SU-DHL-6 (cell line): ENCODE results near the gene PALLD.

Experiments used
- CTCF ChIP-seq: fragments of 200-600 bp; sonication (generic); IDR thresholded peaks from one replicate; pipeline ENCODE4 v1.5.1; 2017; ENCODE audit warnings: antibody characterized with exemption, mild to moderate bottlenecking, low read length, moderate library complexity; ENCODE audit not compliant: insufficient read depth, poor library complexity, severe bottlenecking
- EZH2phosphoT487 ChIP-seq: fragments of 200-600 bp; sonication (generic), shearing (Covaris generic); conservative IDR thresholded peaks from 2 replicates; pipeline ENCODE4 v1.6.1; 2018; ENCODE audit warnings: mild to moderate bottlenecking, antibody characterized with exemption, low read length, moderate library complexity, mixed read lengths

DNA sequence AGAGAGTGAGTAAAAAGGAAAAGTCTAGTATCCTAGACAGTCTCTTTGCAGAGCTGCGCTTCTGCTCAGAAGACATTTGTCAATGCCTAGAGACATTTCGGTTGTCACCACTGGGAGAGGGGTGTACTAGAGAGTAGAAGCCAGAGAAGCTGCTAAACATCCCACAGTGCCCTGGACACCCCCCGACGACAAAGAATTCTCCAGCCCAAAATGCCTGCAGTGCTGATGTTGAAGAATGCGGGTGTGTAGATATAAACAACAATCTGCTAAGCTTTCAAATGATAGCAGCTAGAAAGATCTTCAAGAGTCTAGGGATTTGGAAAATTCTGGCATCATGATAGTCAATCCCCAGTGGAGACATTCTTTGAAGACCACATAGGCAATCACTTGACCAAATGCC, 90.1 kb downstream of the PALLD start:
- no peak for TF ChIP-seq EZH2phosphoT487
- no peak for TF ChIP-seq CTCF
